ENCODE results near the gene TFDP1. TPM values are rescaled to one million over a fixed set of nuclear protein-coding genes. Genes with fewer than 3 reads are reported as not detected.
"Not testable (repeated sequence)": the region's sequence is repeated elsewhere in the genome, so short reads cannot be mapped to it uniquely, and the experiment has no call there.

Gene TFDP1
- total RNA-seq, 2 donors from 2014 or later: 50.1 to 62.4 TPM

DNA sequence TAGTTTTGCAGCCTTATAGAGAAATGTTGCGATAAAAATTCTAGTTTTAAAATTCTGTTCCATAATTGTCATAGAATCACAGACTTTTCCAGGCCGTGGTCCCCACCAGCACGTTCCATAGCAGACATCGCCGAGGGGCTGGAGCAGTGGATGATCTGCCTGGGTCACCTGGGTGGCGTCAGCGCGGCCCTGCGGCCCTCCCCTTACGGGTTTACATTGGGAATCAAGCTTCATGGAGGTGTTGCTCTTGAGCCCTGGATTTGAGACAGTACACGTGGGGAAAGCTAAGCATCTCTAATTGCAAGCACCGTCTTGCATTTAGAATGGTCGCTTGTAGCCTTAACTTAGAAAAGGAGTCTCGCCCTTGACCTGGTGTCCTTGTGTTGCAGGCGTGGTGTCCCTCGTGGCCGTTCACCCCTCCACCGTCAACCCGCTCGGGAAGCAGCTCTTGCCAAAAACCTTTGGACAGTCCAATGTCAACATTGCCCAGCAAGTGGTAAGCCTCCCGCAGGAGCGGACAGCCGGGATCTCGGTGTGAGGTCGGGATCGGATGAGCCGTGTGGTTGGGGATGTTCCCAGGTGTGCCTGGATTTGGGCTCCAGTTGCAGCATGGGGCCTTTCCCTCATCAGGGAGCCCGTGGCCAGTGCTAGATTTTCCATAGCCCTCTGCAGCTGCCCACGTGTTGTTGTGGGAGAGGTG lies 38.4 kb downstream of the TFDP1 start:
- TF ChIP-seq POLR2AphosphoS5 (IDR thresholded peaks at IDR 0.05): no peak
- no peak for TF ChIP-seq POLR2A (IDR thresholded peaks at IDR 0.05)
- TF ChIP-seq, protein P1, sequence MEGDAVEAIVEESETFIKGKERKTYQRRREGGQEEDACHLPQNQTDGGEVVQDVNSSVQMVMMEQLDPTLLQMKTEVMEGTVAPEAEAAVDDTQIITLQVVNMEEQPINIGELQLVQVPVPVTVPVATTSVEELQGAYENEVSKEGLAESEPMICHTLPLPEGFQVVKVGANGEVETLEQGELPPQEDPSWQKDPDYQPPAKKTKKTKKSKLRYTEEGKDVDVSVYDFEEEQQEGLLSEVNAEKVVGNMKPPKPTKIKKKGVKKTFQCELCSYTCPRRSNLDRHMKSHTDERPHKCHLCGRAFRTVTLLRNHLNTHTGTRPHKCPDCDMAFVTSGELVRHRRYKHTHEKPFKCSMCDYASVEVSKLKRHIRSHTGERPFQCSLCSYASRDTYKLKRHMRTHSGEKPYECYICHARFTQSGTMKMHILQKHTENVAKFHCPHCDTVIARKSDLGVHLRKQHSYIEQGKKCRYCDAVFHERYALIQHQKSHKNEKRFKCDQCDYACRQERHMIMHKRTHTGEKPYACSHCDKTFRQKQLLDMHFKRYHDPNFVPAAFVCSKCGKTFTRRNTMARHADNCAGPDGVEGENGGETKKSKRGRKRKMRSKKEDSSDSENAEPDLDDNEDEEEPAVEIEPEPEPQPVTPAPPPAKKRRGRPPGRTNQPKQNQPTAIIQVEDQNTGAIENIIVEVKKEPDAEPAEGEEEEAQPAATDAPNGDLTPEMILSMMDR (IDR thresholded peaks at IDR 0.05): no peak
- Histone ChIP-seq H3K36me3 (no peaks in the 10 kb centered on the region), H3K27ac (no peak overlapping the region), H3K4me1 (replicated peaks) (no peaks in the 10 kb centered on the region), H3K9me3 (no peaks in the 10 kb centered on the region), H3K4me3 (no peak overlapping the region), H3K27me3 (replicated peaks; ENCODE audit: insufficient read depth) (no peaks in the 10 kb centered on the region)
- intact Hi-C loops (cut with DNase I): loop anchor here (5.0 kb wide), 1 partner anchor 324 kb away; no protein-coding TSS in a partner anchor
- DNase-seq (ENCODE audit: low spot score): no peak
- 93% methylated on average over 29 of the region's 29 CpGs for WGBS

DNA sequence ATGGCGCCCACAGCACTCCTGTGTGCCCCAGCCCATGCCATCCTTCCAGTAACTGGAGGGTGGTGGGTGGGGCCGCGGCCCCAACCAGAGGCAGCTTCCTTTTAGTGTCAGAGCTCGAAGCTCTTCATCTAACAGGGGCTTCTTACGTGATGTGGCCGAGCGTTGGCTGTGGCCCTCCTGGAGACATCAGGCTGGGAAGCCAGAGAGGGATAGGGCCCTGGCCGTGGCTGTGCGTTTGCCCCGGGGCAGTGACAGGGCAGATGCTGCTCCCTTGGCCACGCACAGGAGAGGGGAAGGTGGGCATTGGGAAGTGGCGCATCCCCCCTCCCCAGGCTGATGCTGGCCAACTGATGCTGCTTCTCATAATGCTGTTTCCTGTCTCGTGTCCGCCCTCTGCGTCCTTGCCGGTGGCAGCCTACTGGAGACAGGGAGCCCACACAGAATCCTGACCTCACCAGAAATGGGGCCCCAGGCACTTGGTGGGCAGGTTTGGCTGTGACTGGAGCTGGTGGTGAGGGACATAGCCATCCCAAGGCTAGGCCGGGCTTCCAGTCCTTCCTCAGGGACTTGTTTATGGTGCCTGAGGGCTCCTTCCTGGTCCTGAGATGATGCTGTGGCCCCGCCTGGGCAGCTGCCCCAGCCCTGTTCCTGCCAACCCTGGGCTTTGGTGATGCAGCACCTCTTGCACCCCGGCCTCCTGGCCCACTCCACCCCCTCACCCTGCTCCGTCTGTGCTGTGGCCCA lies 39.1 kb downstream of the TFDP1 start:
- no peaks in the 10 kb centered on the region for H3K4me1 ChIP-seq (replicated peaks)
- H3K9me3 ChIP-seq: no peaks in the 10 kb centered on the region
- intact Hi-C loops (cut with DNase I): loop anchor here (5.0 kb wide), 1 partner anchor 324 kb away; no protein-coding TSS in a partner anchor
- no peak overlapping the region for H3K4me3 ChIP-seq
- H3K36me3 ChIP-seq: no peaks in the 10 kb centered on the region
- no peak for TF ChIP-seq POLR2AphosphoS5 (IDR thresholded peaks at IDR 0.05)
- TF ChIP-seq POLR2A (IDR thresholded peaks at IDR 0.05): no peak
- TF ChIP-seq, protein P1 (IDR thresholded peaks at IDR 0.05): no peak
- WGBS: 87% methylated on average over 18 of the region's 20 CpGs
- H3K27me3 ChIP-seq (replicated peaks; ENCODE audit: insufficient read depth): no peaks in the 10 kb centered on the region
- DNase-seq (ENCODE audit: low spot score): no peak
- no peak overlapping the region for H3K27ac ChIP-seq

DNA sequence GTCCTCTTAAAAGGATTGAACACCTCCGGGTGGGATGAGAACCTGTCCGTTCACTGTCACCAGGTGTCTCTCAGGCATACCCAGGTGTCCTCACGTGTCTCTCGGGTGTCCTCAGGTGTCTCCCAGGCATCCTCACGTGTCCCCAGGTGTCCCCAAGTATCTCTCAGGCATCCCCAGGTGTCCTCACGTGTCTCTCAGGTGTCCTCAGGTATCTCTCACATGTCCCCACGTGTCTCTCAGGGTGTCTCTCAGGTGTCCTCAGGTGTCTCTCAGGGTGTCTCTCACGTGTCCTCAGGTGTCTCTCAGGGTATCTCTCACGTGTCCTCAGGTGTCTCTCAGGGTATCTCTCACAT lies 39.7 kb downstream of the TFDP1 start:
- no peak for DNase-seq (ENCODE audit: low spot score)
- no peaks in the 10 kb centered on the region for H3K9me3 ChIP-seq

DNA sequence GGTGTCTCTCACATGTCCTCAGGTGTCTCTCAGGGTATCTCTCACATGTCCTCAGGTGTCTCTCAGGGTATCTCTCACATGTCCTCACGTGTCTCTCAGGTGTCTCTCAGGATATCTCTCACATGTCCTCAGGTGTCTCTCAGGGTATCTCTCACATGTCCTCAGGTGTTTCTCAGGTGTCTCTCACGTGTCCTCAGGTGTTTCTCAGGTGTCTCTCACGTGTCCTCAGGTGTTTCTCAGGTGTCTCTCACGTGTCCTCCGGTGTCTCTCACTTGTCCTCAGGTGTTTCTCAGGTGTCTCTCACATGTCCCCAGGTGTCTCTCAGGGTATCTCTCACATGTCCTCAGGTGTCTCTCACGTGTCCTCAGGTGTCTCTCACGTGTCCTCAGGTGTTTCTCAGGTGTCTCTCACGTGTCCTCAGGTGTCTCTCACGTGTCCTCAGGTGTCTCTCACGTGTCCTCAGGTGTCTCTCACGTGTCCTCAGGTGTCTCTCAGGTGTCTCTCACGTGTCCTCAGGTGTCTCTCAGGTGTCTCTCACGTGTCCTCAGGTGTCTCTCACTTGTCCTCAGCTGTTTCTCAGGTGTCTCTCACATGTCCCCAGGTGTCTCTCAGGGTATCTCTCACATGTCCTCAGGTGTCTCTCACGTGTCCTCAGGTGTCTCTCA lies 40.2 kb downstream of the TFDP1 start:
- H3K27me3 ChIP-seq (replicated peaks; ENCODE audit: insufficient read depth); H3K36me3 ChIP-seq; H3K9me3 ChIP-seq; H3K4me3 ChIP-seq; H3K4me1 ChIP-seq (replicated peaks); DNase-seq (ENCODE audit: low spot score); H3K27ac ChIP-seq: not testable (repeated sequence)
- WGBS: 95% methylated on average over 14 of the region's 14 CpGs
- intact Hi-C loops (cut with DNase I): loop anchor here (5.0 kb wide), 1 partner anchor 323 kb away; no protein-coding TSS in a partner anchor

More for the DNA sequence above, 39.7 kb downstream of the TFDP1 start:
- no peaks in the 10 kb centered on the region for H3K27me3 ChIP-seq (replicated peaks; ENCODE audit: insufficient read depth)
- no peak overlapping the region for H3K27ac ChIP-seq
- H3K4me1 ChIP-seq (replicated peaks): no peaks in the 10 kb centered on the region
- TF ChIP-seq, protein P1 (IDR thresholded peaks at IDR 0.05): no peak
- TF ChIP-seq POLR2AphosphoS5 (IDR thresholded peaks at IDR 0.05): no peak
- no peak for TF ChIP-seq POLR2A (IDR thresholded peaks at IDR 0.05)
- 90% methylated on average over 9 of the region's 9 CpGs for WGBS
- H3K36me3 ChIP-seq: no peaks in the 10 kb centered on the region
- intact Hi-C loops (cut with DNase I): loop anchor here (5.0 kb wide), 1 partner anchor 323 kb away; no protein-coding TSS in a partner anchor
- H3K4me3 ChIP-seq: no peak overlapping the region

DNA sequence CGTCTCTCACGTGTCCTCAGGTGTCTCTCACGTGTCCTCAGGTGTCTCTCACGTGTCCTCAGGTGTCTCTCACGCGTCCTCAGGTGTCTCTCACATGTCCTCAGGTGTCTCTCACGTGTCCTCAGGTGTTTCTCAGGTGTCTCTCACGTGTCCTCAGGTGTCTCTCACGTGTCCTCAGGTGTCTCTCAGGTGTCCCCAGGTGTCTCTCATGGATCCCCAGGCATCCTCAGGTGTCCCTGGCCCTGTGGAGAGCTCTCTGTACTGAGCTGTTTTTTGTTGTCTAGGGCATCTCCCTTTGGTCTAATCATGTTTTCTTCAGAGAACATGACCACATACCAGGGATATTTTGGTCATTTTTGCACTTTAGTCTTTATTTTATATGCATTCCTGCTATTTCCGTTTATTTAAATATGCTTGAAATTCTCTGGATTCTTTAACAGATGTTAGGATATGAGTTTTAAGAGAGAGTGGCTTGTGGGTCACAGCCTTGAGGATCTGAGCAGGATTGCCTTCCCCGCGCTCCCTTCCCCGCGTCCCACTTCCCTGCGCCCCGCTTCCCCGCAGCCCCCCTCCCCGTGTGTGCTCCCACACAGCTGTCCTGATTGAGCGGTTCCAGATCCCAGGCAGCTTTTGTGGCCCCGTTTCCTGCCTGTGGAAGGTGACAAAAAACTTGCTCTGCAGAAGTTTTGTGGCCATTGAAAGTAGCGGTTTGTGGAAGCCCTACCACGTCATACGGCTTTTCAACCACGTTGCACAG lies 41.6 kb downstream of the TFDP1 start:
- no peak overlapping the region for H3K4me3 ChIP-seq
- no peak overlapping the region for H3K27ac ChIP-seq
- no peaks in the 10 kb centered on the region for H3K4me1 ChIP-seq (replicated peaks)
- H3K9me3 ChIP-seq: no peaks in the 10 kb centered on the region
- intact Hi-C loops (cut with DNase I): no loop called here
- WGBS: 82% methylated on average over 24 of the region's 24 CpGs
- H3K27me3 ChIP-seq (replicated peaks; ENCODE audit: insufficient read depth): no peaks in the 10 kb centered on the region
- H3K36me3 ChIP-seq: no peaks in the 10 kb centered on the region
- DNase-seq (ENCODE audit: low spot score): no peak
- TF ChIP-seq POLR2AphosphoS5 (IDR thresholded peaks at IDR 0.05): no peak
- TF ChIP-seq, protein P1 (IDR thresholded peaks at IDR 0.05): no peak
- TF ChIP-seq POLR2A (IDR thresholded peaks at IDR 0.05): no peak
